NT2/D1 (cell line): ENCODE results near the gene AFF1.

Experiments used
- SUZ12 ChIP-seq: IDR thresholded peaks from 2 replicates; pipeline ENCODE4 v1.6.1; 2011; ENCODE audit not compliant: insufficient read length, insufficient read depth; ENCODE audit errors: extremely low read depth
- ZNF274 ChIP-seq: IDR thresholded peaks from 2 replicates; pipeline ENCODE4 v1.6.1; 2011; ENCODE audit warnings: mild to moderate bottlenecking, low read depth, low read length

- TF ChIP-seq ZNF274: no peak
- TF ChIP-seq SUZ12: no peak
Observed at GRCh38 chr4:86990510-86990909, 55.7 kb downstream of the AFF1 start.
